ENCODE measurements around the gene ABHD18. TPM values are rescaled to one million over a fixed set of nuclear protein-coding genes. Genes with fewer than 3 reads are reported as not detected.

The ABHD18 gene
- polyA plus RNA-seq, 1 of the 3 experiments (the other 2 are of a cell fraction), result 2.0 TPM

- TF ChIP-seq SMC3 (IDR thresholded peaks at IDR 0.05; ENCODE audit: low read depth, low read length) (no peak), POLR2AphosphoS5 (IDR thresholded peaks at IDR 0.05; ENCODE audit: low read depth, low read length) (no peak), MAX (IDR thresholded peaks at IDR 0.05; ENCODE audit: low read depth) (no peak), RFX5 (IDR thresholded peaks at IDR 0.05; ENCODE audit: low read length) (no peak), RAD21 (IDR thresholded peaks at IDR 0.05; ENCODE audit: low read length) (no peak), RCOR1 (IDR thresholded peaks at IDR 0.05; ENCODE audit: low read length) (no peak), GATA2 (CRISPR knock-in tag; IDR thresholded peaks at IDR 0.05) (no peak), EP300 (IDR thresholded peaks at IDR 0.05; ENCODE audit: borderline replicate concordance in 1 of 2, low read depth in 1 of 2, low read length in 1 of 2) (no peak), GABPA (IDR thresholded peaks at IDR 0.05; ENCODE audit: low read depth) (no peak), PBX3 (IDR thresholded peaks at IDR 0.05) (no peak), ZBTB33 (IDR thresholded peaks at IDR 0.05; ENCODE audit: borderline replicate concordance, low read depth) (no peak)
- Histone ChIP-seq H3K9ac (peak overlapping the region; percentile 98), H2AFZ (ENCODE audit: low read depth) (peak overlapping the region; percentile 98), H3K27ac (ENCODE audit: low read depth in 2 of 2, low read length in 1 of 2) (peak overlapping the region; percentile 89 to 94), H3K4me1 (ENCODE audit: control insufficient read depth in 1 of 2, insufficient read depth in 2 of 2, low read depth in 1 of 2, low read length in 1 of 2) (no peaks in the 10 kb centered on the region; a peak in 1 of 4 replicates), H3K4me3 (ENCODE audit: low read depth in 2 of 2, low read length in 1 of 2) (peak overlapping the region; percentile 70 to 94), H3K79me2 (ENCODE audit: insufficient read depth) (peaks cover 34% of the 10 kb centered on the region), H3F3A (replicated peaks; ENCODE audit: insufficient read depth) (peaks cover 5% of the 10 kb centered on the region), H4K20me1 (ENCODE audit: insufficient read depth) (peaks cover 11% of the 10 kb centered on the region; the same call in 1 of the 2 replicates), H3K4me2 (peak overlapping the region; percentile 91), H3K36me3 (replicated peaks in 1 of 2; ENCODE audit: control insufficient read depth in 1 of 2, insufficient read depth in 2 of 2, low read length in 1 of 2) (no peaks in the 10 kb centered on the region), H3K27me3 (ENCODE audit: insufficient read depth) (no peaks in the 10 kb centered on the region), H3K9me2 (no peaks in the 10 kb centered on the region), H3K9me3 (no peaks in the 10 kb centered on the region)
- peak; percentile 14 for DNase-seq
- POLR2A ChIA-PET, result interaction anchor here (0.5 to 1.9 kb wide), 7 partner anchors 9 to 1050 kb away, joined by 3 to 26 read pairs (median 5); partner anchors contain the start of genes ABHD18, MFSD8 and PLK4
- CTCF ChIA-PET, result interaction anchor here (2.1 kb wide), 1 partner anchor 9 kb away, joined by 9 read pairs; no protein-coding TSS in a partner anchor
- 40% methylated on average over 21 of the region's 21 CpGs for WGBS (ENCODE audit: low lambda C conversion rate)
Observed at GRCh38 chr4:128060121-128060698, 95.0 kb downstream of the ABHD18 start.
